GM23338 (cell line): ENCODE data around the gene ACSBG1. TPM values are rescaled to one million over a fixed set of nuclear protein-coding genes. Genes with fewer than 3 reads are reported as not detected.

ENCODE experiments used
- ATAC-seq: fragments of 200-7000 bp; cut with Tn5 transposase; 3 replicates; pipeline ENCODE4 v1.9.1; 2020
- DNase-seq: peaks from one replicate; pipeline ENCODE4 v3.0.0-alpha.2; 2015; ENCODE audit warnings: low spot score
- H2AFZ ChIP-seq: fragments of 200-600 bp; sonication (generic); 2 replicates; pipeline ENCODE4 v1.8.0; 2016; ENCODE audit warnings: antibody characterized with exemption, mild to moderate bottlenecking, moderate library complexity
- H3F3A ChIP-seq: fragments of 200-600 bp; sonication (generic); replicated peaks from 2 replicates; pipeline ENCODE4 v1.8.0; 2017; ENCODE audit warnings: antibody characterized with exemption, mixed run types, low read depth
- H3K27ac ChIP-seq: fragments of 200-600 bp; sonication (generic); 2 replicates; pipeline ENCODE4 v1.6.1; 2016; ENCODE audit warnings: low read depth
- H3K27me3 ChIP-seq: fragments of 200-600 bp; sonication (generic); 2 replicates; pipeline ENCODE4 v1.8.0; 2016; ENCODE audit warnings: mild to moderate bottlenecking, mixed run types, moderate library complexity; ENCODE audit not compliant: insufficient read depth
- H3K36me3 ChIP-seq: fragments of 200-600 bp; sonication (generic); 2 replicates; pipeline ENCODE4 v1.8.0; 2016; ENCODE audit warnings: mild to moderate bottlenecking; ENCODE audit not compliant: insufficient read depth
- H3K4me1 ChIP-seq: fragments of 200-600 bp; sonication (generic); 2 replicates; pipeline ENCODE4 v1.8.0; 2016; ENCODE audit warnings: mild to moderate bottlenecking, moderate library complexity; ENCODE audit not compliant: insufficient read depth
- H3K4me2 ChIP-seq: fragments of 200-600 bp; sonication (generic); 2 replicates; pipeline ENCODE4 v1.7.1; 2017; ENCODE audit warnings: mixed run types
- H3K4me3 ChIP-seq: fragments of 200-600 bp; sonication (generic); 2 replicates; pipeline ENCODE4 v1.6.1; 2016; ENCODE audit warnings: mixed run types
- H3K79me2 ChIP-seq: fragments of 200-600 bp; sonication (generic); replicated peaks from 2 replicates; pipeline ENCODE4 v1.8.0; 2017; ENCODE audit warnings: mild to moderate bottlenecking; ENCODE audit not compliant: insufficient read depth
- H3K9me2 ChIP-seq: fragments of 200-600 bp; sonication (generic); 2 replicates; pipeline ENCODE4 v1.8.0; 2017; ENCODE audit not compliant: insufficient read depth
- H4K20me1 ChIP-seq: fragments of 200-600 bp; sonication (generic); replicated peaks from 2 replicates; pipeline ENCODE4 v1.8.0; 2017; ENCODE audit warnings: mild to moderate bottlenecking; ENCODE audit not compliant: insufficient read depth
- H3K27ac Mint-ChIP-seq: 2 replicates; pipeline ENCODE4 v1.8.0; 2020; ENCODE audit warnings: inconsistent platforms, mild to moderate bottlenecking, moderate library complexity, mixed read lengths
- H3K27me3 Mint-ChIP-seq: 3 replicates; pipeline ENCODE4 v1.8.0; 2022; ENCODE audit warnings: low read depth, mild to moderate bottlenecking, moderate library complexity, mixed read lengths, inconsistent platforms; ENCODE audit not compliant: insufficient read depth, poor library complexity
- H3K36me3 Mint-ChIP-seq: 3 replicates; pipeline ENCODE4 v1.8.0; 2021; ENCODE audit warnings: low read depth, mild to moderate bottlenecking, inconsistent platforms, moderate library complexity, mixed read lengths
- H3K4me1 Mint-ChIP-seq: 3 replicates; pipeline ENCODE4 v1.8.0; 2020; ENCODE audit warnings: mild to moderate bottlenecking, inconsistent platforms, mixed read lengths
- H3K4me3 Mint-ChIP-seq: 3 replicates; pipeline ENCODE4 v1.8.0; 2021; ENCODE audit warnings: moderate library complexity, mild to moderate bottlenecking, inconsistent platforms, mixed read lengths
- H3K9me3 Mint-ChIP-seq: 3 replicates; pipeline ENCODE4 v1.8.0; 2020; ENCODE audit warnings: moderate library complexity, mild to moderate bottlenecking, inconsistent platforms, mixed read lengths
- CREB1 ChIP-seq: fragments of 250-450 bp; sonication (Bioruptor Pico); IDR thresholded peaks from 2 replicates; pipeline ENCODE4 v1.5.0; 2020; ENCODE audit warnings: low read depth, mild to moderate bottlenecking, moderate library complexity
- CTCF ChIP-seq, 2 experiments: fragments of 200-600 bp in 1 of 2; sonication (generic) in 1 of 2; conservative IDR thresholded peaks; 2 replicates each; pipeline versions ENCODE4 v1.5.1 to v1.6.1; 2016 to 2017; ENCODE audit warnings: antibody characterized with exemption in 2 of 2, low read depth in 2 of 2, mild to moderate bottlenecking in 2 of 2, moderate library complexity in 1 of 2
- ETS1 ChIP-seq: IDR thresholded peaks from 2 replicates; pipeline ENCODE4 v1.6.1; 2016; ENCODE audit warnings: antibody characterized with exemption
- EZH2 ChIP-seq: fragments of 200-600 bp; sonication (generic); IDR thresholded peaks from one replicate; pipeline ENCODE4 v1.8.0; 2017; ENCODE audit warnings: antibody characterized with exemption, mild to moderate bottlenecking, low read depth; ENCODE audit not compliant: unreplicated experiment
- EZH2phosphoT487 ChIP-seq: fragments of 200-600 bp; sonication (generic); IDR thresholded peaks from one replicate; pipeline ENCODE4 v1.8.1; 2018; ENCODE audit warnings: antibody characterized with exemption; ENCODE audit not compliant: unreplicated experiment
- JUNB ChIP-seq: IDR thresholded peaks from one replicate; pipeline ENCODE4 v1.6.1; 2016; ENCODE audit warnings: antibody characterized with exemption; ENCODE audit not compliant: unreplicated experiment
- NANOG ChIP-seq: IDR thresholded peaks from 2 replicates; pipeline ENCODE4 v1.6.1; 2016; ENCODE audit warnings: antibody characterized with exemption, borderline replicate concordance
- POLR2AphosphoS5 ChIP-seq: IDR thresholded peaks from 2 replicates; pipeline ENCODE4 v1.6.1; 2016; ENCODE audit warnings: antibody characterized with exemption, low read depth
- REST ChIP-seq: IDR thresholded peaks from one replicate; pipeline ENCODE4 v1.6.1; 2018; ENCODE audit warnings: antibody characterized with exemption; ENCODE audit not compliant: unreplicated experiment
- STAT1 ChIP-seq: IDR thresholded peaks from one replicate; pipeline ENCODE4 v1.6.1; 2016; ENCODE audit warnings: antibody characterized with exemption; ENCODE audit not compliant: unreplicated experiment
- ZNF114 ChIP-seq: fragments of 250-450 bp; sonication (Bioruptor Pico); IDR thresholded peaks from 2 replicates; pipeline ENCODE4 v1.5.0; 2020; ENCODE audit warnings: mild to moderate bottlenecking, moderate library complexity
- ZNF331 ChIP-seq: fragments of 250-450 bp; sonication (Bioruptor Pico); IDR thresholded peaks from 2 replicates; pipeline ENCODE4 v1.5.0; 2020; ENCODE audit warnings: low read depth, mild to moderate bottlenecking, moderate library complexity
- ZNF462 ChIP-seq: fragments of 250-450 bp; sonication (Bioruptor Pico); IDR thresholded peaks from 2 replicates; pipeline ENCODE4 v1.5.0; 2020; ENCODE audit warnings: mild to moderate bottlenecking, moderate library complexity
- polyA plus RNA-seq: library from polyadenylated mRNA; unstranded; fragments of >200 nt; fragmentation: Nextera tagmentation; extraction: Ambion mirVana; gene quantifications from 2 replicates; pipeline ENCODE4 v1.2.1, GENCODE V29; 2016
- total RNA-seq: library from RNA; depleted of rRNA; stranded (reverse); fragments of >200 nt; shearing (Covaris generic); gene quantifications from 2 replicates; pipeline ENCODE4 v1.2.3, GENCODE V29; 2014

Gene ACSBG1
- total and polyA plus RNA-seq, 2 experiments from 2014 or later, result 1.9 to 10.0 TPM

DNA sequence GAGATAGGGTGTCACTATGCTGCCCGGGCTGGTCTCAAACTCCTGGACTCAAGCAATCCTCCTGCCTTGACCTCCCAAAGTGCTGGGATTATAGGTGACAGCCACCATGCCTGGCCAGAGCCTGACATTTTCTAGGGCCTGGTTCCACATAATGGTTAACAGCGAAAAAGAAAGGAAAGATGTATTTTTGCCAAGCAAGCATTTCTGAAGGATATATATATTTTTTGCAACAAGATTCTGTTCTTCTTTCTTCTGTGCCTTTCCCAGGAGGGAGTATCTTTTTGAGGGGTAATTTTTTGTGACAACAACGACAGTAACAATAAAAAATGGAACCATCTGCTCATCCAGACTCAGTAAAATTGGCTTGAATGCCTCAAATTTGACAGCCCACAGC, 21.7 kb upstream of the ACSBG1 start:
- Histone ChIP-seq H3K27ac (no peak overlapping the region), H3K27me3 (no peaks in the 10 kb centered on the region), H4K20me1 (no peaks in the 10 kb centered on the region), H3K4me1 (no peaks in the 10 kb centered on the region), H3K9me2 (no peaks in the 10 kb centered on the region; the same call in 1 of the 2 replicates), H3F3A (no peaks in the 10 kb centered on the region), H3K4me2 (no peak overlapping the region), H3K4me3 (no peak overlapping the region), H2AFZ (no peak overlapping the region), H3K36me3 (no peaks in the 10 kb centered on the region), H3K79me2 (no peaks in the 10 kb centered on the region)
- H3K9me3 Mint-ChIP-seq, result no peaks in the 10 kb centered on the region
- peaks cover 4% of the 10 kb centered on the region for H3K27me3 Mint-ChIP-seq
- no peaks in the 10 kb centered on the region for H3K36me3 Mint-ChIP-seq
- no peak overlapping the region for H3K27ac Mint-ChIP-seq
- TF ChIP-seq POLR2AphosphoS5, result no peak
- TF ChIP-seq ZNF114 (CRISPR knock-in tag), result no peak
- no peak for TF ChIP-seq STAT1
- TF ChIP-seq EZH2phosphoT487, result no peak
- no peak for TF ChIP-seq ETS1
- no peak for TF ChIP-seq ZNF462
- TF ChIP-seq CREB1, result no peak
- TF ChIP-seq REST, result no peak
- TF ChIP-seq CTCF (conservative IDR thresholded peaks at IDR 0.05; ENCODE audit: low read depth in 2 of 2), result no peak
- no peak for TF ChIP-seq NANOG
- TF ChIP-seq EZH2, result no peak
- TF ChIP-seq JUNB, result no peak
- TF ChIP-seq ZNF331 (CRISPR knock-in tag), result no peak
- H3K4me1 Mint-ChIP-seq, result peaks cover 3% of the 10 kb centered on the region; the same call in 1 of the 3 replicates
- DNase-seq (no peak), ATAC-seq (no peak)
- no peak overlapping the region for H3K4me3 Mint-ChIP-seq
